ENCODE measurements around the gene KRTAP10-1. TPM values are rescaled to one million over a fixed set of nuclear protein-coding genes. Genes with fewer than 3 reads are reported as not detected.

The KRTAP10-1 gene
- total and polyA plus RNA-seq, 2 of the 13 experiments (the other 11 are each of a cell fraction or from before 2014, with no cell fraction given), result not detected

DNA sequence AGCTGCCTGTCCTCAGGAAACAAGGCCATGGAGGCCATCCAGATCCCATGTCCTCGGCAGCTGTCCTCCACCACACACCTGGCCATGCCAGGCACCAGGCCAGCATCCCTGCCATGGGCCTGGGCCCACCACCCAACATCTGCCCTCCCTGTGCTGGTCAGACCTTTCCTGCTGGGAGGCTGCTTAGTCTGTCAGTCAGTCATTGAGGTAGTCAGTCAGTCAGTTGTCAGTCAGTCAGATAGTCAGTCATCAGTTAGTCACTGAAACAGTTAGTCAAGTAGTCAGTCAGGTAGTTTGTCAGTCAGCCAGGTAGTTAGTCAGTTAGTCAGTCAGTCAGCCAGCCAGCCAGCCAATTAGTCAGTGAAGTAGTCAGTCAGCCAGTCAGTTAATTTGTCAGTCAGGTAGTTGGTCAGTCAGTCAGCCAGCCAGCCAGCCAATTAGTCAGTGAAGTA is 17.2 kb downstream of the KRTAP10-1 start:
- Histone ChIP-seq H3K36me3 (replicated peaks in 1 of 2; ENCODE audit: control insufficient read depth in 1 of 2, insufficient read depth in 2 of 2, low read length in 2 of 2) (no peaks in the 10 kb centered on the region), H3K4me1 (ENCODE audit: insufficient read depth, low read length) (peaks cover 27% of the 10 kb centered on the region), H3K4me3 (replicated peaks in 1 of 3; ENCODE audit: insufficient read depth in 1 of 3, low read depth in 2 of 3, low read length in 3 of 3) (no peak overlapping the region), H3K27me3 (ENCODE audit: control insufficient read depth in 1 of 2, insufficient read depth in 2 of 2, low read length in 2 of 2) (no peaks in the 10 kb centered on the region; a peak in 1 of 5 replicates), H3K9ac (ENCODE audit: insufficient read depth, low read depth, low read length) (no peak overlapping the region), H4K20me1 (ENCODE audit: insufficient read depth, low read length) (no peaks in the 10 kb centered on the region), H3K4me2 (ENCODE audit: low read depth, low read length) (no peak overlapping the region), H3K27ac (ENCODE audit: extremely low read length, insufficient read depth, low read length) (no peak overlapping the region), H2AFZ (ENCODE audit: low read length) (no peak overlapping the region), H3K79me2 (ENCODE audit: insufficient read depth, low read length) (no peaks in the 10 kb centered on the region), H3K9me3 (ENCODE audit: low read length) (no peaks in the 10 kb centered on the region)
- DNase-seq (ENCODE audit: low spot score), result no peak
- no peak for FAIRE-seq
- ChIA-PET CTCF (ENCODE audit: low intra/inter-chr PET ratio, low total read pairs) (no interaction called here), POLR2A (no interaction called here)
- in situ Hi-C loops (cut with HindIII; ENCODE audit: extremely low pct_ligation_motif_present, low pct_unique_long_range_greater_than_20kb), result no loop called here
- TF ChIP-seq ZNF580 (CRISPR knock-in tag; IDR thresholded peaks at IDR 0.05; ENCODE audit: borderline replicate concordance, low read depth) (no peak), STAG1 (CRISPR knock-in tag; IDR thresholded peaks at IDR 0.05) (no peak), SP5 (CRISPR knock-in tag; IDR thresholded peaks at IDR 0.05; ENCODE audit: borderline replicate concordance, low read depth) (no peak), ZFAT (CRISPR knock-in tag; conservative IDR thresholded peaks at IDR 0.05) (no peak), RAD21 (CRISPR knock-in tag; IDR thresholded peaks at IDR 0.05) (peak; percentile 29; the same call in 1 of the 2 replicates), ZNF891 (CRISPR knock-in tag; IDR thresholded peaks at IDR 0.05) (no peak), ZBTB8A (CRISPR knock-in tag; IDR thresholded peaks at IDR 0.05; ENCODE audit: borderline replicate concordance, low read depth) (no peak), CC2D1A (CRISPR knock-in tag; IDR thresholded peaks at IDR 0.05) (no peak), RXRB (CRISPR knock-in tag; IDR thresholded peaks at IDR 0.05; ENCODE audit: borderline replicate concordance) (no peak), MAFF (IDR thresholded peaks at IDR 0.05; ENCODE audit: low read depth, low read length) (no peak), SMYD3 (CRISPR knock-in tag; IDR thresholded peaks at IDR 0.05) (no peak), ZNF160 (CRISPR knock-in tag; IDR thresholded peaks at IDR 0.05) (no peak), IRF1 (CRISPR knock-in tag; IDR thresholded peaks at IDR 0.05; ENCODE audit: low read depth) (no peak), ZNF382 (CRISPR knock-in tag; IDR thresholded peaks at IDR 0.05; ENCODE audit: borderline replicate concordance) (no peak), NKX3-1 (CRISPR knock-in tag; IDR thresholded peaks at IDR 0.05) (no peak), AGO1 (IDR thresholded peaks at IDR 0.05; ENCODE audit: low read depth, low read length, poor library complexity, severe bottlenecking) (peak; percentile 20)
- TF ChIP-seq, protein P1, sequence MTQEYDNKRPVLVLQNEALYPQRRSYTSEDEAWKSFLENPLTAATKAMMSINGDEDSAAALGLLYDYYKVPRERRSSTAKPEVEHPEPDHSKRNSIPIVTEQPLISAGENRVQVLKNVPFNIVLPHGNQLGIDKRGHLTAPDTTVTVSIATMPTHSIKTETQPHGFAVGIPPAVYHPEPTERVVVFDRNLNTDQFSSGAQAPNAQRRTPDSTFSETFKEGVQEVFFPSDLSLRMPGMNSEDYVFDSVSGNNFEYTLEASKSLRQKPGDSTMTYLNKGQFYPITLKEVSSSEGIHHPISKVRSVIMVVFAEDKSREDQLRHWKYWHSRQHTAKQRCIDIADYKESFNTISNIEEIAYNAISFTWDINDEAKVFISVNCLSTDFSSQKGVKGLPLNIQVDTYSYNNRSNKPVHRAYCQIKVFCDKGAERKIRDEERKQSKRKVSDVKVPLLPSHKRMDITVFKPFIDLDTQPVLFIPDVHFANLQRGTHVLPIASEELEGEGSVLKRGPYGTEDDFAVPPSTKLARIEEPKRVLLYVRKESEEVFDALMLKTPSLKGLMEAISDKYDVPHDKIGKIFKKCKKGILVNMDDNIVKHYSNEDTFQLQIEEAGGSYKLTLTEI (CRISPR knock-in tag; conservative IDR thresholded peaks at IDR 0.05), result no peak
- no TSS peak for BruUV-seq (replicated peaks)
- no CpG with 5 or more reads among the region's 1 CpG for WGBS (ENCODE audit: low lambda C conversion rate)
- intact Hi-C loops (cut with micrococcal nuclease; ENCODE audit: unreplicated experiment), result no loop called here
- no peak for ATAC-seq

Data from HepG2 (cell line).